Suprapubic skin (tissue), 3 donors: ENCODE results near the gene FBXL13.

ENCODE experiments used
- CTCF ChIP-seq, 2 donors: fragments of 200-600 bp in 1 of 2; fragments of 450-650 bp in 1 of 2; sonication (generic) in 1 of 2; IDR thresholded peaks; one replicate each; pipeline ENCODE4 v1.5.1; 2016 to 2019; ENCODE audit warnings: antibody characterized with exemption in 2 of 2, mild to moderate bottlenecking in 1 of 2, moderate library complexity in 1 of 2
- EP300 ChIP-seq: sonication (generic); formaldehyde crosslinking; IDR thresholded peaks from one replicate; pipeline ENCODE4 v1.6.1; 2017; ENCODE audit warnings: antibody characterized with exemption
- POLR2A ChIP-seq, 2 donors: fragments of 450-650 bp; IDR thresholded peaks; one replicate each; pipeline ENCODE4 v1.6.1; 2017; ENCODE audit warnings: antibody characterized with exemption in 2 of 2, mild to moderate bottlenecking in 2 of 2, moderate library complexity in 2 of 2

- TF ChIP-seq CTCF (IDR thresholded peaks at IDR 0.05) (no peak), POLR2A (IDR thresholded peaks at IDR 0.05) (no peak), EP300 (no peak)
These were observed 100.0 kb downstream of the FBXL13 start for GRCh38 chr7:102974366-102975236.
